Endothelial cell of umbilical vein (primary cell): ENCODE results near the gene KRTAP19-1.

Source experiments
- CTCF ChIP-seq, 2 donors: IDR thresholded peaks; 1 replicate in 1 of 2; 2 replicates in 1 of 2; pipeline ENCODE4 v1.5.1; 2011; ENCODE audit warnings: low read length in 2 of 2, mild to moderate bottlenecking in 2 of 2, moderate library complexity in 2 of 2, control low read depth in 1 of 2, inconsistent platforms in 1 of 2, low read depth in 1 of 2; ENCODE audit not compliant: insufficient read depth in 1 of 2; ENCODE audit errors: extremely low read depth in 1 of 2
- EZH2 ChIP-seq: IDR thresholded peaks from 2 replicates; pipeline ENCODE4 v1.6.1; 2012; ENCODE audit warnings: borderline replicate concordance, low read depth, mild to moderate bottlenecking, moderate library complexity, low read length, inconsistent platforms; ENCODE audit not compliant: severe bottlenecking
- FOS ChIP-seq: IDR thresholded peaks from 2 replicates; pipeline ENCODE4 v1.6.1; 2011; ENCODE audit warnings: mild to moderate bottlenecking, low read length, moderate library complexity, borderline replicate concordance; ENCODE audit not compliant: insufficient read depth
- JUN ChIP-seq: IDR thresholded peaks from 2 replicates; pipeline ENCODE4 v1.6.1; 2011; ENCODE audit warnings: borderline replicate concordance, low read depth; ENCODE audit not compliant: insufficient read length, insufficient read depth
- MAX ChIP-seq: IDR thresholded peaks from 2 replicates; pipeline ENCODE4 v1.6.1; 2011; ENCODE audit not compliant: insufficient read depth, insufficient read length
- MYC ChIP-seq: IDR thresholded peaks from one replicate; pipeline ENCODE4 v1.6.1; 2011; ENCODE audit warnings: mild to moderate bottlenecking, low read depth, low read length
- POLR2A ChIP-seq: IDR thresholded peaks from 2 replicates; pipeline ENCODE4 v1.6.1; 2012; ENCODE audit warnings: low read depth, mild to moderate bottlenecking, control low read depth, low read length
- POLR2AphosphoS5 ChIP-seq: IDR thresholded peaks from 2 replicates; pipeline ENCODE4 v1.6.1; 2012; ENCODE audit warnings: low read depth, mild to moderate bottlenecking, control low read depth, low read length, moderate library complexity; ENCODE audit not compliant: insufficient read depth

GRCh38 chr21:30447056-30447455 lies 33.1 kb downstream of the KRTAP19-1 start:
- TF ChIP-seq CTCF (IDR thresholded peaks at IDR 0.05; ENCODE audit: extremely low read depth in 1 of 2, insufficient read depth in 1 of 2, low read depth in 1 of 2, low read length in 2 of 2) (no peak), POLR2A (no peak), POLR2AphosphoS5 (no peak), MAX (no peak), JUN (no peak), MYC (no peak), EZH2 (no peak), FOS (no peak)
